ENCODE data around the gene HAAO. TPM values are rescaled to one million over a fixed set of nuclear protein-coding genes. Genes with fewer than 3 reads are reported as not detected.

The HAAO gene
- total and polyA plus RNA-seq, 2 of the 13 experiments (the other 11 are each of a cell fraction or from before 2014, with no cell fraction given) = 36.1 to 42.7 TPM

DNA sequence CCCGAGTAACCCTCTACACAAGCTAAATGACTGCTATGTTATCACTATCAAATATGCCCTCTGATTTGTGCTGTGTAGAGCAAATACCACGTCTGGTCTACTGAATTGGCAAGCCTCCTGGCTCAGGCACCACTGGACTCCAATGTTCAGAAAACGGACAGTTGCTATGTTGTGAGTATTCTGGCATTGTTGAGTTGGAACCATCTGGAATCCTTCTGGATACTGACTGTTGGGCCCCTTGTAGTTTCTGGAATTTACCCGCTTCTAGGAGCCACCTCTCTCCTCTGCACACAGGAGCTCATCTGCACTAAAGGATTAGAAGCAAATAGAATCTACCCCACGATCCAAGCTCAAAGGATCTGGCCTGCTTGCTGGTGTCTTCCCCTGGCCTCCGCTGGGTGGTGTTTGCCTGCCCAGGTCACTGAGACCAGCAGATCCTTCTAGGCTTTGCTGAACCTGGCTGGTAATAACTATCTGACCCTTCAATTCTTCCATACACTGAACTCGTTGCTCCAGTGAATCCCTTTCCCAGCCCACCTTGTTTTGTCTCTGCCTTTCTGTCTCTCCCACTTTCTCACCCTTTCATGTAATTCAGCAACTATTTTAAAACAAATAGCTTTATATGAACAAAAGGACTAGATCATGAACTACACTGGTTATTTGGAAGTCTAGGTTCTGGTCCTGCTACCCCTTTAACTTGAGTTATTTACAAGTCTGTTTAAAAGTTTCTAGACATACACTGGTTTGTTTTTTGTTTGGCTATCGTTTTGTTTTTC, 2.1 kb upstream of the HAAO start (continued):
- peak in 1 of 2 experiments; percentile 32; a peak in 2 of 4 replicates for TF ChIP-seq KLF16 (CRISPR knock-in tag; IDR thresholded peaks at IDR 0.05)
- TF ChIP-seq HNF4A (CRISPR knock-in tag; IDR thresholded peaks at IDR 0.05) = 0 out of 2 replicates have a peak, but pooled peaks have one; percentile 44
- TF ChIP-seq, protein P1, sequence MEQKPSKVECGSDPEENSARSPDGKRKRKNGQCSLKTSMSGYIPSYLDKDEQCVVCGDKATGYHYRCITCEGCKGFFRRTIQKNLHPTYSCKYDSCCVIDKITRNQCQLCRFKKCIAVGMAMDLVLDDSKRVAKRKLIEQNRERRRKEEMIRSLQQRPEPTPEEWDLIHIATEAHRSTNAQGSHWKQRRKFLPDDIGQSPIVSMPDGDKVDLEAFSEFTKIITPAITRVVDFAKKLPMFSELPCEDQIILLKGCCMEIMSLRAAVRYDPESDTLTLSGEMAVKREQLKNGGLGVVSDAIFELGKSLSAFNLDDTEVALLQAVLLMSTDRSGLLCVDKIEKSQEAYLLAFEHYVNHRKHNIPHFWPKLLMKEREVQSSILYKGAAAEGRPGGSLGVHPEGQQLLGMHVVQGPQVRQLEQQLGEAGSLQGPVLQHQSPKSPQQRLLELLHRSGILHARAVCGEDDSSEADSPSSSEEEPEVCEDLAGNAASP (CRISPR knock-in tag; IDR thresholded peaks at IDR 0.05; ENCODE audit: borderline replicate concordance) = no peak
- TF ChIP-seq TARDBP (CRISPR knock-in tag; IDR thresholded peaks at IDR 0.05) = peak; percentile 80
- TF ChIP-seq ZBTB39 (CRISPR knock-in tag; IDR thresholded peaks at IDR 0.05) = no peak
- TF ChIP-seq ATF7-NPFF (CRISPR knock-in tag; IDR thresholded peaks at IDR 0.05; ENCODE audit: low read depth) = no peak
- TF ChIP-seq THAP11 (CRISPR knock-in tag; IDR thresholded peaks at IDR 0.05) = no peak
- TF ChIP-seq KDM1A (CRISPR knock-in tag; IDR thresholded peaks at IDR 0.05) = no peak
- TF ChIP-seq, protein P2, sequence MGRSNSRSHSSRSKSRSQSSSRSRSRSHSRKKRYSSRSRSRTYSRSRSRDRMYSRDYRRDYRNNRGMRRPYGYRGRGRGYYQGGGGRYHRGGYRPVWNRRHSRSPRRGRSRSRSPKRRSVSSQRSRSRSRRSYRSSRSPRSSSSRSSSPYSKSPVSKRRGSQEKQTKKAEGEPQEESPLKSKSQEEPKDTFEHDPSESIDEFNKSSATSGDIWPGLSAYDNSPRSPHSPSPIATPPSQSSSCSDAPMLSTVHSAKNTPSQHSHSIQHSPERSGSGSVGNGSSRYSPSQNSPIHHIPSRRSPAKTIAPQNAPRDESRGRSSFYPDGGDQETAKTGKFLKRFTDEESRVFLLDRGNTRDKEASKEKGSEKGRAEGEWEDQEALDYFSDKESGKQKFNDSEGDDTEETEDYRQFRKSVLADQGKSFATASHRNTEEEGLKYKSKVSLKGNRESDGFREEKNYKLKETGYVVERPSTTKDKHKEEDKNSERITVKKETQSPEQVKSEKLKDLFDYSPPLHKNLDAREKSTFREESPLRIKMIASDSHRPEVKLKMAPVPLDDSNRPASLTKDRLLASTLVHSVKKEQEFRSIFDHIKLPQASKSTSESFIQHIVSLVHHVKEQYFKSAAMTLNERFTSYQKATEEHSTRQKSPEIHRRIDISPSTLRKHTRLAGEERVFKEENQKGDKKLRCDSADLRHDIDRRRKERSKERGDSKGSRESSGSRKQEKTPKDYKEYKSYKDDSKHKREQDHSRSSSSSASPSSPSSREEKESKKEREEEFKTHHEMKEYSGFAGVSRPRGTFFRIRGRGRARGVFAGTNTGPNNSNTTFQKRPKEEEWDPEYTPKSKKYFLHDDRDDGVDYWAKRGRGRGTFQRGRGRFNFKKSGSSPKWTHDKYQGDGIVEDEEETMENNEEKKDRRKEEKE (IDR thresholded peaks at IDR 0.05) = no peak
- peak; percentile 58; the same call in 1 of the 2 replicates for TF ChIP-seq ZNF547 (CRISPR knock-in tag; IDR thresholded peaks at IDR 0.05)
- no peak for TF ChIP-seq ZKSCAN1 (IDR thresholded peaks at IDR 0.05; ENCODE audit: low read length)
- no peak for TF ChIP-seq CBFB (CRISPR knock-in tag; IDR thresholded peaks at IDR 0.05)
- TF ChIP-seq MAZ (IDR thresholded peaks at IDR 0.05; ENCODE audit: borderline replicate concordance, low read depth, low read length) = no peak
- no peak for TF ChIP-seq MAZ (CRISPR knock-in tag; IDR thresholded peaks at IDR 0.05; ENCODE audit: low read depth)
- TF ChIP-seq ZSCAN22 (CRISPR knock-in tag; IDR thresholded peaks at IDR 0.05) = no peak
- no peak for TF ChIP-seq ARID3A (IDR thresholded peaks at IDR 0.05; ENCODE audit: low read depth, low read length)
- no peak for TF ChIP-seq ARHGAP35 (CRISPR knock-in tag; IDR thresholded peaks at IDR 0.05; ENCODE audit: borderline replicate concordance)
- no peak for TF ChIP-seq TBX3 (IDR thresholded peaks at IDR 0.05; ENCODE audit: borderline replicate concordance)
- no peak for TF ChIP-seq ZNF883 (CRISPR knock-in tag; IDR thresholded peaks at IDR 0.05; ENCODE audit: not compliant biosample characterization)
